Fibroblast of skin of right quadriceps (primary cell): Measurements from ENCODE around the gene ANKMY2.

Experiments used
- DNase-seq: peaks from one replicate; pipeline ENCODE4 v3.0.0-alpha.2; 2013

ANKMY2 gene

GRCh38 chr7:16564909-16565426 lies 80.6 kb downstream of the ANKMY2 start:
- DNase-seq: peak; percentile 50

GRCh38 chr7:16564023-16564380 lies 81.6 kb downstream of the ANKMY2 start:
- DNase-seq: no peak

DNA sequence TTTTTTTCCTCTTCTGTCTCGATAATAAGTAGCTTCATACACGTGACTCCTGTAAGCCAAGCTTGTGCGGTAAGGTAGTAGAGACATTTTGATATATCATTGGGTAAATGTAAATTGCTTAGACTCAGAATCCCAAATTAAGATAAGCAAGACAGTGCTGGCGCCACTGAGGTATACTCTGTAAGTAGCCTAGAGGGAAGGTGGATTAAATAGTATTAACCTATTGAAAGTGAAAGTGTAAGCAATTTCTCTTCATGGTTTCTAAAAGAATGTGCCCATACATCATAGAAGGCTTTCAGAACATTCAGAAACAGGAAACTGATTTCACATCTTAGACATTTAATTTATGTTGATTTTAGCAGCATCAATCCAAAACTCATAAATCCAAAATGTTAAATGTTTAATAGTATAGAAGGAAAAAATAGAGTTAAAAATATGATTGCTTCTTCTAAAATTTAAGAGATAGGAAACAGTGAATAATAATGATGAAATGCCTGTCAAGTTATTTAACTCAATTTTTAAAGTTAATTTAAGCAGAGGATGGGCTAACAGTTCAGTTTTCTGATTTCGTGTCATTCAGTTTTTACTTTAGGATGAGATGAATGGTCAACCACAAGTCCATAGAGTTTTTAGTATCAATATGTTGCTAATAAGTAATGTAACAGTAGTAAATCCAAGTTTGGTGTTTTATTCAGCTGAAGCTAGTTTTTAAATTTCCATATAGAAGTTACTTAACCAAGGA lies 82.1 kb downstream of the ANKMY2 start:
- DNase-seq: no peak

GRCh38 chr7:16562456-16563220 lies 82.9 kb downstream of the ANKMY2 start:
- DNase-seq: no peak

- no peak for DNase-seq
Observed at GRCh38 chr7:16561943-16562342, 83.6 kb downstream of the ANKMY2 start.

DNA sequence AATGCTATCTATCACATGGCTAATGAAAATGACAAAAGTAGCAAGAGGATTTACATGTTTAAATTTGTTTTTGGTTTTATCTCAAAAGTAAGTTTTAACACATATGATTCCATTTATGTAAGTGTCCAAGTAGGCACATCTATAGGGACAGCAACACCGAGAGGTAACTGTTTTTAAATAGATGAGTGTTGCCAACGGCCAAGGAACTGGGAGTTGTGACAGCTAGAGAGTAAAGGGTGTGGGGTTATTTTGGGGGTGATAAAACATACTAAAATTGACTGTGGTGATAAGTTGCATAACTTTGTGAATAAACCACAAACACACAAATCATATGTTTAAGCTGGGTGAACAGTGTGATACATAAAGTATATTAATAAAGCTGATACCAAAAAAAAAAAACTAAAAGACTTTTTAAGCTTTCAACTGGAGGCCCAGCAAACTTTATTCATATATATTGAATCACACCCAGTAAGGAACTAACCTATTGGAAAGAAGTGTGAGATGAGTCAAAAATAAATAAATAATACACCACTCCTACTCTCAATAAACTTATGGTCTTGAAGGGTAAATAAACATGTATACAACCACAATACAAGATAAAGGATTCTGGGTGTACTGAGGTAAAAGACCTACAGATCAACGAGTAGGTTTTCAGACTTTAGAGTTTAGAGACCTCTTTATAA lies 85.9 kb downstream of the ANKMY2 start:
- no peak for DNase-seq

- DNase-seq: no peak
Observed at GRCh38 chr7:16558761-16559302, 86.7 kb downstream of the ANKMY2 start.

DNA sequence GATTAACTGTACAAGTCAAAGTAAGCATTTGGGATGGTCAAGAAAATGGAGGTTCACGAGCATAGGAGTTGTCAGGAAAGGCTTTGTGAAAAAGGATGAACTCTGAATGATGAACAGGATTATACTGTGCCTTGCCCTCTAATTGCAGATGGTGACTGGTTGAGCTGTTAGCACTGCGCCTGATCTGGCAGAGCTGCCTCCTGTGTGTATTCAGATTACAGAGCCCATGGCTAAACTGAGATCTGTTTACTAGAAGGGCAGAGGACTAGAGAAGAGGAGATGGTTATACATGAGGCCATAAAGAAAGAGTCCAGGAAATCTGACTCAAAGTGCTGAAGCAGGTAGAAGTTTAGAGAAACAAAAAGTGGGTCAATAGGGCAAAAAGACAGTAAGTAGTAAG lies 89.2 kb downstream of the ANKMY2 start:
- DNase-seq: no peak

DNA sequence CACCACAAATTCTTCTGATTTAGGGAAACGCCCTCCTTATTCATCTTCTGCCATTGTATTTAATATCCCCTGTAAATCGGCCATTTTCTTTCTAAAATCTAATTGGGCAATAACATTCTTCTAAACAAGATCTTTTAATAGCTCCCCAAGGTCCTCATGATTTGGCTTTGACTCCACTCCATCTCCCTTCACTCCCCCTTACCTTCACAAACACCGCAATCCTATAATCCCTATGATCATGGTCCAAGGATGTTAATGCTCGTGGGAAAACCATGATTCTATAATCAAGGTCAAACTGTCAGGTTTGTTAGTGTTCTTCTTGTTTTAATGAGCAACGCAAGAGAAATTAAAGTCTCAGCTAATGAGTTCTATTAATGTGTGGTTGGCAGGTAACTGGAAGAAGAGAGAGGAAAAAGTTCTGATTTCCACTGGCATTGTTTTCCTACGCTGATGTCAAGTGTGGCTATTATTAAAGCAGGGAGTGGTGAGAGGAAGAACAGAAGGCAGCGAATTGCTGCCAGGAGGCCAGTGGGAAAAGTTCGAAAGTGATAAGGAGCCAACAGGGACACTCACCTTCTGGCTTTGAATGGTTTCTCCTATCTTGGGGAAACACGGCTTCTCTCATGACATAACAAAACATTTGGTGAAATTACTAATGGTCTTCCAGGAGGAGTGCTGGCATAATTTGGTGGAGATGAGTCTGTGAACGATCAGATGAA lies 90.9 kb downstream of the ANKMY2 start:
- no peak for DNase-seq

GRCh38 chr7:16550671-16551070 lies 94.9 kb downstream of the ANKMY2 start:
- no peak for DNase-seq
